H1 (cell line): ENCODE results near the gene MAGI1. TPM values are rescaled to one million over a fixed set of nuclear protein-coding genes. Genes with fewer than 3 reads are reported as not detected.

ENCODE experiments used
- ASH2L ChIP-seq: fragments of 200-600, 300-600 bp; sonication (generic); IDR thresholded peaks from one replicate; pipeline ENCODE4 v1.7.1; 2017; ENCODE audit warnings: low read length
- CREB1 ChIP-seq: IDR thresholded peaks from 2 replicates; pipeline ENCODE4 v1.6.1; 2012; ENCODE audit warnings: inconsistent platforms
- PHF8 ChIP-seq: fragments of 200-600 bp; sonication (generic); conservative IDR thresholded peaks from 2 replicates; pipeline ENCODE4 v1.7.1; 2012; ENCODE audit warnings: low read depth, mild to moderate bottlenecking, inconsistent platforms, low read length, moderate library complexity
- SIRT6 ChIP-seq: IDR thresholded peaks from one replicate; pipeline ENCODE4 v1.7.1; 2012; ENCODE audit warnings: low read length, inconsistent platforms
- polyA plus RNA-seq, 7 experiments: library from polyadenylated mRNA; depleted of rRNA in 3 of 7; stranded (reverse) in 5 of 7; unstranded in 2 of 7; fragments of >200 nt in 5 of 7; fragments of 200-250 nt in 2 of 7; gene quantifications; 1 replicate in 5 of 7; 2 replicates in 1 of 7; 4 replicates in 1 of 7; pipeline versions ENCODE4 v1.2.1 to v1.2.3, GENCODE V29; 2011 to 2013; ENCODE audit warnings: missing spikeins in 2 of 7, mixed read lengths in 2 of 7
- total RNA-seq: library from RNA; stranded (reverse); fragmentation: NEBNext Ultra II Directional; extraction: Animal tissue kit (Norgen Biotek cat#: 25700); gene quantifications from 2 replicates; pipeline ENCODE4 v1.2.1, GENCODE V29; 2021

MAGI1 gene
- total and polyA plus RNA-seq, 2 of the 8 experiments (the other 6 are each of a cell fraction or from before 2014, with no cell fraction given), result 19.8 to 78.0 TPM

DNA sequence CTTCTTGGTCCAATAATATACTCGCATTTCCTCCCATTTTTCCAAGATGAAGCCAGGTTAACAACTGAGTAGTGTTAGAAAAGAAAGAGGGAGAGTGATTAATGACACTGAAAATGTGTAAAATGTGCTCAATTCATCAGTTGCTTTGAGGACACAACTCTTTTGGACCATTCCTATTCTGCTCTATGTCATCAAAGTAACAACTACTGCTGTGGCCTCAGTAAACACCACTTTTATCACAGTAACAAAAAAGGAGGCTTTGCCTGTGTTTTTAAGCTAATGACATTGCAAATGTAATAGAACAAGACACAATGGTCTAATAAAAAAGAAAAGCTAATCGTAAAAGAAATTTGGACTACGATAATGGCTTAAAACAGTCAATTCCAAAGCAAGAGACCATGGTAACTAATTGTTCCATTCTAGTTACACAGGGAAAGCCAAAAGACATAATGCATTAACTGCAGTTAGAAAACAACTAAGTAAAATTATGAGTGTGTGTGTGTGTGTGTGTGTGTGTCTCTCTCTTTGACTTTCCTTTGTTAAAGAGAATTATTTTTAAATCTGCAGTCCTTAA, 221.1 kb downstream of the MAGI1 start (continued):
- TF ChIP-seq PHF8, result no peak
- no peak for TF ChIP-seq CREB1
- TF ChIP-seq SIRT6, result no peak
- no peak for TF ChIP-seq ASH2L
